Measurements from ENCODE around the gene FOXP4.

The FOXP4 gene

GRCh38 chr6:41634657-41635056 is 88.5 kb downstream of the FOXP4 start:
- no peak for DNase-seq

- no peak for DNase-seq
These were observed 89.2 kb downstream of the FOXP4 start for GRCh38 chr6:41635365-41635764.

GRCh38 chr6:41636833-41637193 is 90.6 kb downstream of the FOXP4 start:
- DNase-seq = no peak

- DNase-seq = no peak
These were observed 91.2 kb downstream of the FOXP4 start for GRCh38 chr6:41637194-41638001.

GRCh38 chr6:41638002-41638934 is 92.1 kb downstream of the FOXP4 start, which contains the start of gene MDFI:
MDFI (plus strand) TSS chr6:41638468; CDS start chr6:41638750, 282 bp downstream.
- no peak for DNase-seq

- no peak for DNase-seq
These were observed 93.0 kb downstream of the FOXP4 start for GRCh38 chr6:41638935-41639808.

GRCh38 chr6:41639809-41640371 is 93.7 kb downstream of the FOXP4 start:
- no peak for DNase-seq

GRCh38 chr6:41640426-41640825 is 94.2 kb downstream of the FOXP4 start:
- no peak for DNase-seq

GRCh38 chr6:41641352-41641925 is 95.3 kb downstream of the FOXP4 start:
- DNase-seq = no peak

GRCh38 chr6:41642090-41642959 is 96.1 kb downstream of the FOXP4 start:
- no peak for DNase-seq

GRCh38 chr6:41642960-41643898 is 97.0 kb downstream of the FOXP4 start:
- no peak for DNase-seq

GRCh38 chr6:41643899-41644269 is 97.7 kb downstream of the FOXP4 start:
- DNase-seq = no peak

- no peak for DNase-seq
These were observed 98.2 kb downstream of the FOXP4 start for GRCh38 chr6:41644297-41644879.

- no peak for DNase-seq
These were observed 98.9 kb downstream of the FOXP4 start for GRCh38 chr6:41645007-41645618.

- DNase-seq = no peak
These were observed 100.0 kb downstream of the FOXP4 start for GRCh38 chr6:41646026-41646795.

GRCh38 chr6:41647061-41647511 is 100.9 kb downstream of the FOXP4 start:
- no peak for DNase-seq

GRCh38 chr6:41648070-41648585 is 101.9 kb downstream of the FOXP4 start:
- no peak for DNase-seq

GRCh38 chr6:41648921-41649320 is 102.7 kb downstream of the FOXP4 start:
- no peak for DNase-seq
